Pancreas (tissue), 10 donors: ENCODE data around the gene NES. TPM values are rescaled to one million over a fixed set of nuclear protein-coding genes. Genes with fewer than 3 reads are reported as not detected.

Source experiments
- ATAC-seq, 4 donors: fragments of 200-7000 bp; cut with Tn5 transposase; one replicate each; pipeline versions ENCODE4 v1.8.0 to v1.9.1; 2020; ENCODE audit warnings: mild to moderate bottlenecking in 4 of 4, moderate library complexity in 4 of 4
- DNase-seq, 6 donors: peaks; one replicate each; pipeline ENCODE4 v3.0.0-alpha.2; 2020
- FAIRE-seq: peaks from 2 replicates; lab custom pipeline; 2012; peaks lifted over from hg19 to GRCh38; lab: Jason Lieb, UNC
- H3K27ac ChIP-seq, 4 donors: fragments of 200-600 bp; sonication (generic); 1 replicate in 3 of 4; 2 replicates in 1 of 4; pipeline versions ENCODE4 v1.5.0 to v1.8.0; 2020
- H3K27me3 ChIP-seq, 4 donors: fragments of 200-600 bp; one replicate each; pipeline ENCODE4 v1.8.0; 2021
- H3K36me3 ChIP-seq, 3 donors: fragments of 200-600 bp; sonication (generic) in 1 of 3; one replicate each; pipeline versions ENCODE4 v1.5.0 to v1.8.0; 2020 to 2021
- H3K4me1 ChIP-seq, 3 donors: fragments of 200-600 bp; one replicate each; pipeline ENCODE4 v1.8.0; 2021
- H3K4me3 ChIP-seq, 4 donors: fragments of 200-600 bp; sonication (generic) in 2 of 4; one replicate each; pipeline versions ENCODE4 v1.5.0 to v1.8.0; 2020 to 2021
- H3K9me3 ChIP-seq, 4 donors: fragments of 200-600 bp; one replicate each; pipeline ENCODE4 v1.8.0; 2021
- CTCF ChIP-seq, 4 donors: fragments of 200-600 bp; sonication (generic) in 3 of 4; IDR thresholded peaks; one replicate each; pipeline versions ENCODE4 v1.5.0 to v1.8.0; 2021; ENCODE audit warnings: antibody characterized with exemption in 4 of 4
- WGBS, 2 donors: extraction: QIAGEN DNeasy Blood & Tissue Kit; methylation state at CpG; one replicate each; pipeline ENCODE4 v1.1.7; 2013; 5-methylcytosine and 5-hydroxymethylcytosine counted together
- intact Hi-C, 3 donors: fragments of 100-400 bp; cut with DNase I; formaldehyde crosslinking; loops; one replicate each; pipeline versions ENCODE4 v1.11.1 to v1.14.2; 2022
- polyA plus RNA-seq, 2 donors: library from polyadenylated mRNA; stranded (reverse); fragments of 200-250 nt; gene quantifications; one replicate each; pipeline ENCODE4 v1.2.3, GENCODE V29; 2013
- total RNA-seq, 6 donors: library from RNA; stranded (reverse); fragmentation: NEBNext Ultra II Directional in 4 of 6; extraction: Animal tissue kit (Norgen Biotek cat#: 25700) in 4 of 6; gene quantifications; one replicate each; pipeline versions ENCODE4 v1.2.1 to v1.2.4, GENCODE V29; 2021 to 2023
- donor health status: healthy with polysubstance abuse.
- donor health status: DM: no; HTN: no; CAD: no; lungs with moderate emphysema.
- donor health status: DM: no; HTN: no; CAD: no.
- donor health status: control.
- donor health status: control.
- donor health status: Bipolar disorder and iron deficiency.
- donor health status: DM: yes; HTN: yes; CAD: no.
- donor health status: DM: no; HTN: no; CAD: no.
- donor health status: DM: no; HTN: no; CAD: no.
- donor health status: DM: yes; HTN: yes; CAD: no.

NES gene
- total and polyA plus RNA-seq, 8 donors: 1.1 to 7.6 (median 3.7) TPM

- no peak for ATAC-seq
- Histone ChIP-seq H3K36me3 (no peaks in the 10 kb centered on the region), H3K4me1 (no peaks in the 10 kb centered on the region), H3K27me3 (peaks cover 0 to 16% (median 3%) of the 10 kb centered on the region in 4 donors), H3K4me3 (no peak overlapping the region), H3K27ac (no peak overlapping the region), H3K9me3 (no peaks in the 10 kb centered on the region)
- TF ChIP-seq CTCF (IDR thresholded peaks at IDR 0.05): no peak
- intact Hi-C loops: no loop called here
- peak in 1 of 6 donors; percentile 23 for DNase-seq
- no peak for FAIRE-seq
- 56 to 60% methylated on average over 5 of the region's 5 CpGs for WGBS, 2 donors
These were observed 5.1 kb upstream of the NES start for GRCh38 chr1:156682166-156682890.

GRCh38 chr1:156681196-156681960 is 4.2 kb upstream of the NES start:
- TF ChIP-seq CTCF (IDR thresholded peaks at IDR 0.05): no peak
- intact Hi-C loops: no loop called here
- FAIRE-seq (no peak), ATAC-seq (no peak), DNase-seq (peak in 1 of 6 donors; percentile 15)
- H3K27me3 ChIP-seq: peaks cover 0 to 23% (median 3%) of the 10 kb centered on the region in 4 donors
- H3K4me1 ChIP-seq: no peaks in the 10 kb centered on the region
- no peak overlapping the region for H3K27ac ChIP-seq
- no peaks in the 10 kb centered on the region for H3K9me3 ChIP-seq
- no peaks in the 10 kb centered on the region for H3K36me3 ChIP-seq
- H3K4me3 ChIP-seq: no peak overlapping the region
- WGBS, 2 donors: 61 to 63% methylated on average over 8 of the region's 8 CpGs

- H3K9me3 ChIP-seq: no peaks in the 10 kb centered on the region
- H3K4me1 ChIP-seq: no peaks in the 10 kb centered on the region
- FAIRE-seq (no peak), DNase-seq (no peak), ATAC-seq (no peak)
- WGBS, 2 donors: 27 to 41% methylated on average over 2 of the region's 2 CpGs
- H3K4me3 ChIP-seq: no peak overlapping the region
- intact Hi-C loops: no loop called here
- no peak for TF ChIP-seq CTCF (IDR thresholded peaks at IDR 0.05)
- peaks cover 0 to 23% (median 3%) of the 10 kb centered on the region in 4 donors for H3K27me3 ChIP-seq
- no peak overlapping the region for H3K27ac ChIP-seq
- H3K36me3 ChIP-seq: no peaks in the 10 kb centered on the region
These were observed 2.8 kb upstream of the NES start for GRCh38 chr1:156680056-156680455.

- peak; percentile 23 to 56 (median 36) for TF ChIP-seq CTCF (IDR thresholded peaks at IDR 0.05)
- Histone ChIP-seq H3K4me3 (peak overlapping the region in 1 of 4 donors; percentile 34), H3K36me3 (no peaks in the 10 kb centered on the region), H3K27me3 (peaks cover 0 to 23% (median 3%) of the 10 kb centered on the region in 4 donors), H3K4me1 (no peaks in the 10 kb centered on the region), H3K27ac (no peak overlapping the region), H3K9me3 (no peaks in the 10 kb centered on the region)
- FAIRE-seq (no peak), DNase-seq (peak in 1 of 6 donors; percentile 41), ATAC-seq (peak; percentile 74 to 85 (median 80))
- 3 to 5% methylated on average over 22 of the region's 22 CpGs for whole genome bisulfite sequencing, 2 donors
- intact Hi-C loops: no loop called here
These were observed 699 bp upstream of the NES start for GRCh38 chr1:156677616-156678596.
